GM12892 (cell line): ENCODE measurements around the gene ZNF766.
"Not testable (repeated sequence)": the region's sequence is repeated elsewhere in the genome, so short reads cannot be mapped to it uniquely, and the experiment has no call there.

Experiments
- DNase-seq: peaks from one replicate; pipeline ENCODE4 v3.0.0; 2011; ENCODE audit not compliant: insufficient read length
- FAIRE-seq: peaks from 2 replicates; lab custom pipeline; 2011; peaks lifted over from hg19 to GRCh38; lab: Jason Lieb, UNC
- POLR2A ChIP-seq: IDR thresholded peaks from 2 replicates; pipeline ENCODE4 v1.6.1; 2011; ENCODE audit warnings: low read depth, low read length, control low read depth
- POLR2AphosphoS5 ChIP-seq: IDR thresholded peaks from 2 replicates; pipeline ENCODE4 v1.6.1; 2011; ENCODE audit warnings: low read depth, low read length, control low read depth
- TAF1 ChIP-seq: IDR thresholded peaks from 2 replicates; pipeline ENCODE4 v1.6.1; 2011; ENCODE audit warnings: low read depth, mild to moderate bottlenecking, control low read depth, low read length, borderline replicate concordance

The ZNF766 gene

DNA sequence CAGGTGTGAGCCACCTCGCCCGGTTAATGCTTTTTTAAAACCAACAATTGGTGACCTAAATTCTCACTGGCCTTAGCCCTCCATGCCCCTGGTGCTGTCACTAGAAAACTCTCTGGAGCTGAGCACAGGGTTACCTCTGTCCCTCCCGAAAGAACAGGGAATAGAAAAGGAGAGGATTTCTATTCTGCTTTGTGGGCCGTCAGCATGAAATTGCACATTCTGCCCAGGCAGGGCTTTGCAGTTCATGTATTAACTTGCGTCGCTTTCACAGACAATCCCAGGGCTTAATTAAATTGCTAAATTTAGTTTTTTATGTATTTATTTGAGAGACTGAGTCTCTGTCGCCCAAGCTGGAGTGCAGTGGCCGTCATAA lies 27.0 kb downstream of the ZNF766 start:
- DNase-seq (no peak), FAIRE-seq (no peak)
- TF ChIP-seq TAF1 (no peak), POLR2A (no peak), POLR2AphosphoS5 (no peak)

DNA sequence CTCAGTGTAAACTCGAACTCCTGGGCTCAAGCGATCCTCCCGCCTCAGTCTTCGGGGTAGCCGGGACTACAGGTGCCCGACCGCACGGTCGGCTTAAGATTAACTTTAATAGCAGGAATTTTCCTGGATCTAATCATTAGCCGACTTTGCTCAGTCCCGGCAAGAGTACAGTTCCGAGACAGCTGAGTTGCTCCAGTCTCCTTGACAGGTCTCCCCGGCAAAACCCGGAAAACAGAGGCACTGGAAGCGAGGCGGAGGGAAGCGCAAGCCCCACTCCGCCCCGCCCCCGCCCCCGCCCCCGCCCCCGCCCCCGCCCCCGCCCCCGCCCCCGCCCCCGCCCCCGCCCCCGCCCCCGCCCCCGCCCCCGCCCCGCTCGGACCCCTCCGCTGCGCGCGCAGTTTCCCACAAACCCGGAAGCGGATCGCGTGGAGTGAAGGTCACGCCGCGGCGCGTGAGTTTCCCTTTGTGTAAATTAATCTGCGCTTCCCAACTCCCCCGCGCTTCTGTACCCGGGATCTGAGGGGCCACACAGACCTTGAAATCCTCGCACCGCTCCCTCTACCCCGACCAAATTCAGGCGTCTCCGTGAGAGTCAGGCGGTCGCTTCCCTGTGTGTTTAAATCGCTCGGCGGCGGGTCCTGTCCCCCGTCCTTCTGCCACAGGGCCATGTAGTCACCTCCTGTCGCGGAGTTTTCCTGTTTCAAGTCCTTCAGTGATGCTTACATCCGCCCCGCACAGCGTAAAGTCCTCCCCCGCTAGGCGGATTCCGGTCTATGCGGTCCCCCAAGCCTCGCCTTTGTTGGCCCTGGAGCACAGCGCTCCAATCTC lies 27.6 kb downstream of the ZNF766 start, which contains the start of gene ZNF480:
TSS of gene ZNF480 (plus strand) at position 397 of the 828 bp plus-strand sequence. CDS start 3,244 bp downstream, outside the sequence.
- no peak for TF ChIP-seq TAF1
- peak; percentile 52; the same call in 1 of the 2 replicates for TF ChIP-seq POLR2AphosphoS5
- peak; percentile 74 for TF ChIP-seq POLR2A
- peak; percentile 47 for DNase-seq
- peak; percentile 56 for FAIRE-seq

DNA sequence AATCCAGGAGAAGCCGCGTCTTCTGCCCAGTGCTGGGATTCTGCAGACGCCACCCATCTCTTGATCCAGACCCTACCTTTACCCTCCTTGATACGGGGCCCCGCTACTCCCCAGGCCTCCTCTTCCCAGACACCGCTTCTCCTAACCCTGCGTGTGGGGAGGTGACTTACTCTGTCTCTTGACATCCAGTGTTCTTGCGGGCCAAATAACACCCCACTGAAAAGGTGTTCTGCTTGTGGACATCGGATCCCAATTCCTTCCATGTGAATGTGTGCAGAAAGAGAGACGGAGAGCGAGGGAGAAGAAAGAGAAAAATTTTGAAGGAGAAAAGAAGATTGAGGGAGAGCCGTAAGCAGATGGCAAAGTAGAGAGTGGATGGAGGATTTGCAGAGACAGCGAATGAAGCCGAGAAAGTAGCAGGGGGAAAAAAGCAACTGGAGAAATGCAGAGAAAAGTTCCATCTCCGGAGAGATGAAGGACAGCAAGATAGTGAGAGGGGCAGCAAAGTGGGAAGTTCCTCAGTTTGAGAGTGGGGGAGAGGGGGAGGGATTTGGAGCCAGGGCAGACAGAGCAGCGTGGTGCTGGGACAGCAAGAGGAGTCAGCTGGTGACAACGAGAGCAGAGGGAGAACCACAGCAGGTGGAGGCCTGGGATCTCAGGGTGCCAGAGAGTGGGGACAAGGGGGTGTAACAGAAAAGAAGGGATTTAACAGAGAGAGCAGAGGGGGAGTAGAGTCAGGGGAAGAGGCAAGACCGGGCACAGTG lies 28.4 kb downstream of the ZNF766 start:
- TF ChIP-seq TAF1, result no peak
- no peak for TF ChIP-seq POLR2AphosphoS5
- TF ChIP-seq POLR2A, result no peak
- no peak for FAIRE-seq
- no peak for DNase-seq

DNA sequence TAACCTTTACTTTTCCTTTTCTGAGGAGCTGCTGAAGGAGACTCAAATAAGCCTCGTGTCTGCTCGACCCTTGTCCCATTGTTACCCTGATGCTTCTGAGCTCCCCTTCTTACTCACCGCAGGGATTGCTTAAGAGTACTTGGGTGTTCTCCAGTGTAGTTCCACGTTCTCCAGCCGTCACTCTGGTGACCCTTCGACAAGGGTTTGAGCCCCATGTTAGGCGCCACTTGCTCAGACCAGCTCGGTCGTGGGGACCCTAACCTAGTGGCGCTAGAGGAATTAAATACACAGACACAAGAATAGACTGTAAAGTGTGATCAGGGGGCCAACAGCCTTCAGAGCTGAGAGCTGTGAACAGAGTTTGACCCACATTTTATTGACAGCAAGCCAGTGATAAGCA lies 37.9 kb downstream of the ZNF766 start:
- FAIRE-seq (no peak), DNase-seq (no peak)
- TF ChIP-seq POLR2AphosphoS5, result no peak

DNA sequence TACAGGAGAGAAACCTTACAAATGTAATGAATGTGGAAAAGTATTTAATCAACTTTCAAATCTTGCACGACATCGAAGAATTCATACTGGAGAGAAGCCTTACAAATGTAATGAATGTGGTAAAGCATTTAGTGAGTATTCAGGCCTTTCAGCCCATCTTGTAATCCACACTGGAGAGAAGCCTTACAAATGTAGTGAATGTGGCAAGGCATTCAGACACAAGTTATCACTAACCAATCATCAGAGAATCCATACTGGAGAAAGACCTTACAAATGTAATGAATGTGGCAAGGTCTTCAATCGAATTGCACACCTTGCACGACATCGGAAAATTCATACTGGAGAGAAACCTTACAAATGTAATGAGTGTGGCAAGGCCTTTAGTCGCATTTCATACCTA lies 53.0 kb downstream of the ZNF766 start:
- FAIRE-seq, result no peak
- TF ChIP-seq POLR2AphosphoS5 (no peak), TAF1 (no peak), POLR2A (no peak)
- no peak for DNase-seq

DNA sequence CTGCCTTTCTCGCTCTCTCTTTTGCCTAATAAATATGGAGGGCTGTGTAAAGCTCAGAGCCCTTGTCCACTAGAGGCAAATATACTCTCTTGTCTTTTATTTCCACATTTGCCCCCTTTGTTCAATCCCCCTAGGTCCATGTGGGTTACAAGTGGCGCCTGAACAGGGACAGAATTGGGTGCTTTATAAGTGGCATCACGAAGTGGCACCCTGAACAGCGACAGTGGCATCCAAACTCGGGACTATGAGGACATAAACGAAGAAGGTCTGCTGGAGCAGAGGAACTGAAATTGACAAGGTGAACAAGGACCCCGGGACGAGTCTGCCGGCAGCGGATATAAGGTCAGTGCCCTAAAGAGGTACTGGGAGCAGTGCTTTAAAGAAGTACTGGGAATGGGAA lies 62.4 kb downstream of the ZNF766 start:
- DNase-seq, result no peak
- FAIRE-seq, result no peak
- TF ChIP-seq POLR2A (no peak), TAF1 (no peak), POLR2AphosphoS5 (no peak)

DNA sequence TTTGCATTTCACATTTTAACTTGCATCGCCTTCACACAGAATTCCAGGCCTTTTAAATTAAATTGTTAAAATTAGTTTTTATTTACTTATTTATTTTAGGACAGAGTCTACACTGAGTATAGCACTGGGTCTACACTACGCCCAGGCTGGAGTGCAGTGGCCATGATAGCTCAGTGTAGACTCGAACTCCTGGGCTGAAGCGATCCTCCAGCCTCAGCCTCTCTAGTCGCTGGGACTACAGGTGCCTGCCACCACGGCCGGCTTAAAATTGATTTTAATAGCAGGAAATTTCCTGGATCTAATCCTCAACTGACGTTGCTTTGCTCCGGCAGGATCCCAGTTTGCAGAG lies 66.4 kb downstream of the ZNF766 start:
- FAIRE-seq, result no peak
- no peak for DNase-seq

DNA sequence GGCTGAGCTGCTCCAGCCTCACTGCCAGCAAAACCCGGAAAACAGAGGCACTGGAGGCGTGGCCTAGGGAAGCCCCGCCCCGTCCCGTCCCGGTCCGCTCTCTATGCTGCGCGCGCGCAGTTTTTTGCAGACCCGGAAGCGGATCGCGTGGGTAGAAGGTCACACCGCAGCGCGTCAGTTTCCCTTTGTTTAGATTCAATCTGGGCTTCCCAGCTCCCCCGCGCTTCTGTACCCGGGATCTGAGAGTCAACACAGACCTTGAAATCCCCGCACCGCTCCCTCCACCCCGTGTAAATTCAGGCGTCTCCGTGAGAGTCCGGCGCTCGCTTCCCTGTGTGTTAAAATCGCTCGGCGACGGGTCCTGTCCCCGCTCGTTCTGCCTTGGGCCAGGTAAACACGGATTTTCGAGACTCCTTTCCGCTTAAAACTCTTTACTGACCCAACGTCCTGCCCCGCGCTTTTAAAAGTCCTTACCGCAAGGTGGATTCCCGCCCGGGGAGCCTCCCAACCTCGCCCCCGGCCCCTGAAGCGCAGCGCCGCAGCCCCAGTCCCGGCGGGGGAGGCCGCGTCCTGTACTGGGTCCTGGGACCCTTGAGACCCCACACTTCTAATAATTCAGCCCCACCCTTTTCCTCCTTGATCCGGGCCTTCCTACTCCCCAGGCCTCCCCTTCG lies 66.9 kb downstream of the ZNF766 start, which contains the start of gene ZNF610:
TSS of gene ZNF610 (plus strand) at position 127 of the 674 bp plus-strand sequence. CDS start 12,930 bp downstream, outside the sequence.
- FAIRE-seq (no peak), DNase-seq (peak; percentile 50)
- TF ChIP-seq POLR2AphosphoS5 (peak; percentile 65), POLR2A (peak; percentile 58; the same call in 1 of the 2 replicates), TAF1 (no peak)

More for the DNA sequence above, 66.4 kb downstream of the ZNF766 start:
- no peak for TF ChIP-seq POLR2AphosphoS5
- no peak for TF ChIP-seq POLR2A
- TF ChIP-seq TAF1, result no peak; the same call in 1 of the 2 replicates

DNA sequence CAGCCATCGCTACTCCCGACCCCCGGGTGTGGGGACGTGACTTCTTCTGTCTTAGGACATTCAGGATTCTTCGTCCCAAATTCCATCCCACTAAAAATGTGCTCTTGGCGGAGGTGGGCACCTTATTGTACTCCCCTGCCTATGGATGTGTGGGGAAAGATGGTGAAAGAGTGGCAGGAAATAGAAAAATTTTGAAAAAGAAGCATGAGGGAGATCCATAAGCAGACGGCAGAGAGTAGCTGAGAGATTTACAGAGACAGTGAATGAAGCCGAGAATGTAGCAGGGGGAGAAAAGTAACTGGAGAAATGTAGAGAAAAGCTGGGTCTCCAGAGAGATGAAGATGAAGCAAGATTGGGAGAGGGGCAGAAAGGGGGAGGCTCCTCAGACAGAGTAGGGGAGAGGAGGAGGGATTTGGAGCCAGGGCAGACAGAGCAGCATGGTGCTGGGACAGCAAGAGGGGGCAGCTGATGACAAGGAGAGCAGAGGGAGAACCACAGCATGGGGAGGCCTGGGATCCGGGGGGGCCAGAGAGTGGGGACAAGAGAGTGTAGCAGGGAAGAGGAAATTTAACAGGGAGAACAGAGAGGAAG lies 67.5 kb downstream of the ZNF766 start:
- no peak for TF ChIP-seq POLR2AphosphoS5
- TF ChIP-seq TAF1, result no peak
- no peak for TF ChIP-seq POLR2A
- DNase-seq, result no peak
- FAIRE-seq, result no peak

DNA sequence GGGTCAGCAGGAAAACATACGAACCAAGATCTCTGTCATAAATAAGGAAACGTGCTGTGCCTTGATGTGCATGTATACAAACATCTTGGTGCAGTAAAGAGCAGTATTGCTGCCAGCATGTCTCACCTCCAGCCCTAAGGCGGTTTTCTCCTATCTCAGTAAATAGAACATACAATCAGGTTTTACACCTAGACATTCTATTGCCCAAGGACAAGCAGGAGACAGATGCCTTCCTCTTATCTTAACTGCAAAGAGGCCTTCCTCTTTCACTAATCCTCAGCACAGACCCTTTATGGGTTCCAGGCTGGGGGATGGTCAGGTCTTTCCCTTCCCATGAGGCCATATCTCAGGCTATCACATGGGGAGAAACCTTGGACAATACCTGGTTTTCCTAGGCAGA lies 69.6 kb downstream of the ZNF766 start:
- not testable (repeated sequence) for FAIRE-seq

DNA sequence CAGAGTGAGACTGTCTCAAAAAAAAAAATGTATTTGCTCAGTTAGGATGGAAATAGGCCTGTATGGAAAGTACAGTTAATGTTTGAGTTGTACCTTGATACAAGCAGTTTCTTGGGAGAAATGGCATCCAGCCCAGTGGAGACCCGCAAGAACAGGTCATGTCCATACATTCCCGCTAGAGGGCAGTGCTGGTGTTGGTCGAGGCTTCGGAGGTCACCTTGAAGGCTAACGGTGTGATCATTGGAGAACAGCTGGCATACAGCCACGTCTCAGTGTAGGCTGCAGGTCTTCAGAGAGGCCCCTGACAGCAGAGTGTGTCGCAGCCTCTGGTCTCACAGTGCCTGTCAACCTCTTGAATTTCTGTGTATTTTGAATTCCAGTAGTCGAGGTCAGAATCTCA lies 74.2 kb downstream of the ZNF766 start:
- peak; percentile 14 for DNase-seq
- TF ChIP-seq POLR2AphosphoS5 (no peak), POLR2A (no peak), TAF1 (no peak)
- no peak for FAIRE-seq

More for the DNA sequence above, 69.6 kb downstream of the ZNF766 start:
- DNase-seq, result not testable (repeated sequence)
